ENCODE results near the gene TXNL4B.
A peak's percentile ranks its signal among the peaks of the same experiment; 100 is the strongest.
"Not testable (repeated sequence)": the region's sequence is repeated elsewhere in the genome, so short reads cannot be mapped to it uniquely, and the experiment has no call there.

Gene TXNL4B

DNA sequence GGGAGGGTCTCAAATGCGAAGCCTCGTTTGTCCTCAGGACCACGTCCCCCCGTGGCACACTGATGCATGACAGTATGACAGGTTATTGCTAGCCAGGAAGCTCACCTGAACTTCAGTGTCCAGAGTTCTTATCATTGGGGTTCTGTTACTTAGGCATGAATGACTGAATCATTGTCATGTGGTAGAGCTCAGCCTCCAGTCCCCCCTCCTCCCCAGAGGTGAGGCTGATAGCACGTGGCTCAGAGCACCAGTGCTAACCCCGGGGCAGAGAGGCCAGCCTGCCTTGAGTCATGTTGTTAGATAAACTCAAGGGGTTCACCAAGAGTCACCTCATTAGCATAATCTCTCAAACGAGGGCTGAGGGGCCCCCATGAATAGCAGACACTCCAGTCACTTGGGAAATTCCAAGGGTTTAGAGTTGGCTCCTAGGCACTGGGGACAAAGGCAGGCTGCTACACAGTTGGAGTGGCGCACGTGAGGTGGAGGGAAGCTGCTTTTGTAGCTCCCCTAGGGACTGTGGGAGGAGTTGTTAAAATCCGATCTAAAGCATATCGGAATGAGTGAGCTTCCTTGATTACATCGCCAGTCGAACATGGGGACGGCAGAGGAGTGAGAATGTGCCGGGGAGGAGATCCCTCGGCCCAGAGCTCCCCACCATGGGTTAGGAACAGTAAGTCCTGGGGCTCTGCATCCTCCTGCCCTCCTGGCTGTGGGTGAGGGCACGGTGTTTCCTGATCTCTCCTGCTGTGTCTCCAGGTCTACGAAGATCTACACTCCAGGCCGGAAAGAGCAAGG, 18.4 kb upstream of the TXNL4B start:
- DNase-seq (ENCODE audit: low spot score) = no peak

DNA sequence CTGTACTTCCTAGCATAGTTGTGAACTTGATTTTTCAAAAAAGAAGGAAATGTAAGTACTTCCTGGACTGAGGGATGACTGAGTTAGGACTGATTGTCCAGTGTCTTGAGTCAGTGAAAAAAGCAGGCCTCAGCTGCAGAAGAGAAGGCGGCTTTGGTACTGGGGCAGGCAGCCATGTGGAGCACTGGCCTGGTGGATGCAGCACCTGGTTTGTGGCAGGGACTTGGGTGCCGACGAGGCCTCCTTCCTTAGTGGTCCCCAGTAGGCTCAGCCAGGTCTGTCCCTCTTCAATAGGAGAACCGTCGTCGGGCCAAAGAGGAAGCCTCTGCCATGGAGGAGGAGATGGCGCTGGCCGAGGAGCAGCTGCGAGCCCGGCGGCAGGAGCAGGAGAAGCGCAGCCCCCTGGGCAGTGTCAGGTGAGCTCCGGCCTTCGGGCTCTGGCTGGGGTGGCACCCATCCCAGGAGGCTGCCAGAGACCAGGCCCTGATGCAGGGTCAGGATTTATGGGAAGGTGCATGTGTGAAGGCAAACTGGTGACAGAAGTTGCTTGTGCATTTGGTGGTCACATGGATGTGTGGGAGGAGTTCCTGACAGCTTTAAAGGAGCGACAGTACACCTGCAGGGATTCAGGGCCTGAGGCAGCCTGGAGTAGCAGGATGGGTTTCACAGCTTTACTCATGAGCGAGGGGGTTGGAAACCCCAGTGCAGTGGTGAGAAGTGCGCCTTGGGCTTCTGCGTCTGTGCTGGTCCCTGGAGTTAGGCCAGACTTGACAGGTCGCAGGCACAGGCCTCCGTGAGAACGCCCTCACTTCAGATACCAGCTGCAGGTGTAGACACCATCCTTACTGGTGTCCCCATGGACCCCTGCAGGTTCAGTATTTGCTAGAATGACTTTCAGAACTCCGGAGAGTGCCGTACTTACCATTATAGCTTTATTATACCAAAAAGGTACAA, 17.5 kb upstream of the TXNL4B start:
- no peak for DNase-seq (ENCODE audit: low spot score)

DNA sequence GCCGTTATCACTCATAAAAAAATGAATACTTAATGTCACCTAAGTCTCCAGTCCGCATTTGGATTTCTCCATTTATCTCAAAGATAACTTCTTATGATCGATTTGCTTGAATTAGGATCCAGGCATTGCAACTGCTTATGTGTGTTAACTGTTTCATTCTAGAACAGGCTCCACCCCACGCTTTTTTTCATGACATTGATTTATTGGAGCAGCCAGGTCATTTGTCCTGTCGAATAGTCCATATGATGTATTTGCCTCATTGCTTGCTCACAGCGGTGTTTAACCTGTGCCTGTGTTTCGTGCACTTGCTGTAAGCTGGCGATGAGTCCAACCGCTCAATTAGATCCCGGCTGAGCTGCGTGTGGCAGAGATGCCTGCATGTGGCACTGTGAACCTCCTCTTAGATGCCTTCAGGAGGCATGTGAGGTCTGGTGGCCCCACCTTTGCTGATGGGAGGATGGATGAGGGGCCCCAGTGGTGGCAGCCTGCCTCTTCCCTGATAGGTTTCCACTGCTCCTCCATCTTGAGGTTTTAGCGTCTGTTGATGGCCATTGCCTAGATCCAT, 16.6 kb upstream of the TXNL4B start:
- DNase-seq (ENCODE audit: low spot score) = no peak

DNA sequence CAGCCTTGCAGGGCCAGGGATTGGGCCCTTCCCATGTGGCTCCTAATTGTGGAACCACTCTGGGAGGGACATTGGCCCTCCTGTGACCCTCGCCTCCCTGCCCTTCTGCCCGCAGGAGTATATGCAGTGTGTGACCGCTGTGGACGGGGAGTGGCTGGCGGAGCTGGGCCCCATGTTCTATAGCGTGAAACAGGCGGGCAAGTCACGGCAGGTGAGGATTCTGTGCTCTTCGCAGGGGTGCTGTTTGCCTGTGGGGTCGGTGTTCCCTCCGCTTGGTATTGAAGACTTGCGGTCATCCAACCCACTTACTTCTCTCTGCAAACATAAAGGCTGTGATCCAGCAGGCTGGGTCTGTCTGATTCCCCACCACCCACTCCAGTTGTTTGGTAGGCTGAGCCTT, 15.9 kb upstream of the TXNL4B start:
- DNase-seq (ENCODE audit: low spot score) = no peak

DNA sequence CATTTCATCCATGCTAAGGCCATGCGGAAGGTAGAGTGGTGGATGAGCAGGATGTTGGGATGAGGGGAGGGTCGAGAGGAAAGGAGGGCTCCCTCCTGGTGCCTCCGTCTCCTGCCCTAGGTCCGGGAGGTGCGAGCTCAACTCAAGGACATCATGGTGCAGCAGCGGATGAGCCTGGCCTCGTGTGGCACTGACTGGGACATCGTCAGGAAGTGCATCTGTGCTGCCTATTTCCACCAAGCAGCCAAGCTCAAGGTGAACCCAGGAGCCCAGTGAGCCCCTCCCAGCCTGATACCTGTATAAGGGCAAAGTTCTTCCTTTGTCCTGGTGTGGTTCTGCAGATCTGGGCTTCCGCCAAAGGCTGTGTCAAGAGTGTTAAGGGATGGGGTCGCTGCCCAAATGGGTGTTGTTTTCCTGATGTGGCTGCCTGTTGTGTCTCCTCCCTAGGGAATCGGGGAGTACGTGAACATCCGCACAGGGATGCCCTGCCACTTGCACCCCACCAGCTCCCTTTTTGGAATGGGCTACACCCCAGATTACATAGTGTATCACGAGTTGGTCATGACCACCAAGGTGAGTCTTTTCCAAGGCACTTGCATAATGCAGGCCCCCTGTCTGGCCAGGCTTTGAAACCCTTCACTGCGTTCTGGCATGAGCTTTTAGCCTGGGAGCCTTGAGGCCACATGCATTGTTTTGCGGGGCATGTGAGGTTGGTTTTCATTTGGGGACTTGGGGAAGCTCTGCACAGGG, 15.1 kb upstream of the TXNL4B start:
- no peak for DNase-seq (ENCODE audit: low spot score)

DNA sequence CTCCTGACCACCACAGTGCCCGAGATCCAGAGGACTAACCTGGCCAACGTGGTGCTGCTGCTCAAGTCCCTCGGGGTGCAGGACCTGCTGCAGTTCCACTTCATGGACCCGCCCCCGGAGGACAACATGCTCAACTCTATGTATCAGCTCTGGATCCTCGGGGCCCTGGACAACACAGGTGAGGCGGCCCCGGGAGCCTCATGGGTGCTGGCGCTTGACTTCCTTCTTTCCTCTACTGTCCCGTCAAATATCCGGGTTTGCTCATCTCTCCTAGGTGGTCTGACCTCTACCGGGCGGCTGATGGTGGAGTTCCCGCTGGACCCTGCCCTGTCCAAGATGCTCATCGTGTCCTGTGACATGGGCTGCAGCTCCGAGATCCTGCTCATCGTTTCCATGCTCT, 14.0 kb upstream of the TXNL4B start:
- DNase-seq (ENCODE audit: low spot score) = no peak

DNA sequence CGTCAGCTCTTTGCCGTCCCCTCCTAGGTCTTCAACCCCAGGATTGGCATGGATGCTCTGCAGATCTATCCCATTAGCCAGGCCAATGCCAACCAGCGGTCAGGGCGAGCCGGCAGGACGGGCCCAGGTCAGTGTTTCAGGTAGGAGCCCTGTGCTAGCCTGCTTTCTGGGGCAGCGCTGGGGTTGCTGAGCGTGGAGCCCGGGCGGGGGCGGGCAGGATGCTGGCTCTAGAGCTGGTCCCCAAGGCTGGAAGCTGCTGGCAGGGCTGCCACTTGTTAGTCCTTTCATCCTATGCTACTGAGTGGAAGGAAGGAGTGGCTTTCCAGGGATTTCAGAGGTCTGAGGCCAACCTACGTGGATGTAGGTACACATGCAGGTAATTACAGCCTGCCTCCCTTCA, 12.6 kb upstream of the TXNL4B start:
- DNase-seq (ENCODE audit: low spot score) = no peak

DNA sequence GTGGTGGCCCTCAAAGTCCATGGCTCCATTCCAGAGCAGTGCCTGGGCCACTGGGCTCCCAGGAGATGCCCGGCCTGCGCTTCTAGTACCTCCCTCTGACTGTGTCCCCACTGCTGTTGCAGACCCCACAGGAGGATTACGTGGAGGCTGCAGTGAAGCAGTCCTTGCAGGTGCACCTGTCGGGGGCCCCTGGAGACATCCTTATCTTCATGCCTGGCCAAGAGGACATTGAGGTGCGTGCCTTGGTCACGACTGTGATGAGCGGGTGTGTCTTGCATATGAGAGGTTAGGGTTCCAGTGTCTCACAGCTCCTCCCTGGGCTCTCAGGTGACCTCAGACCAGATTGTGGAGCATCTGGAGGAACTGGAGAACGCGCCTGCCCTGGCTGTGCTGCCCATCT, 11.5 kb upstream of the TXNL4B start:
- no peak for DNase-seq (ENCODE audit: low spot score)

DNA sequence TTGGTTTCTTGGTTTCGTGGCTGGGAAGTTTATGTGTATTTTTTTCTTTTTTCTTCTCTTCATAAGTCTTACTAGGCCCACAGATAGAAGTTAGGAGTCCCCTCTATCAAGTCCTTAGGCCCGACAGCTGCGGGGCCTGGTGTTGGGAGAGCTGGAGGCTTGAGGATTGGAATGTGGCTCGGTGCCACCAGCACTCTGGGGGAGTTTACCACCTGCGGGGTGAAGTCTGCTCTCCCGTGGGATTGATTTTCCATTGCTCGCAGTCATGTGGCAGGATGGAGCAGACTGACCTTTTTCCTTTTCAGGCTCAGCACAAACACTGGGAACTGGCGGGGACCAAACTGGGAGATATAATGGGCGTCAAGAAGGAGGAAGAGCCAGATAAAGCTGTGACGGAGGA, 7.8 kb upstream of the TXNL4B start:
- no peak for DNase-seq (ENCODE audit: low spot score)

DNA sequence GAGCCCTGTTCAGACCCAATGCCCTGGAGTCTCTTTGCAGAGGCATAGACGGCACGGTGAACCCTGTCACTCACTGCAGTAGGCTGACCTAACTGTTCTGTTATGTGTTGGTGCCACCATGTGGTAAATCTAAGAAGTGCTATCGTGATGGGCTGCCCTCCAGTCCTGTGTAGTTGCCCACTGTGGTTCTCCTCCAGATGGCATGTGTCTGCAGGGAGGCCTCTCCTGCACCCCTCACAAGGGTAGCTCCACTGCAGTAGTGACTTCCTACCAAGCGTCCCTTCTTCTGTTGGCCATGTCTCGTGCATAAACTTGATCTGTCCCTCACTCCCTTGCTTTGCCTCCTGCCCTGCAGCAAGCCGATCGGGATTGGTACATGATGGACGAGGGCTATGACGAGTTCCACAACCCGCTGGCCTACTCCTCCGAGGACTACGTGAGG, 6.0 kb upstream of the TXNL4B start:
- DNase-seq (ENCODE audit: low spot score) = peak; percentile 59

DNA sequence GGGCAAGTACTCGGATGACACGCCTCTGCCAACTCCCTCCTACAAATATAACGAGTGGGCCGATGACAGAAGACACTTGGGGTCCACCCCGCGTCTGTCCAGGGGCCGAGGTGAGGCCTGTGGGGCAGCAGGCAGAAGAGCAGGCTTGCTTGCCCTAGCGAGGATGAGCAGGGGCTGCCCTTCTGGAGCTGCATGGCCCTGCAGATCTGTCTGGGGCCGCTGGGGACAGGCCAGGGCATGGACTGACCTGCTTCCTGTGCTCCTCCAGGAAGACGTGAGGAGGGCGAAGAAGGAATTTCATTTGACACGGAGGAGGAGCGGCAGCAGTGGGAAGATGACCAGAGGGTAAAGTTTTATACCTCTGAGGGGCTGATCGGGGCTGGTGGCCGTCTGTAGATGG, 5.5 kb upstream of the TXNL4B start:
- DNase-seq (ENCODE audit: low spot score) = no peak

DNA sequence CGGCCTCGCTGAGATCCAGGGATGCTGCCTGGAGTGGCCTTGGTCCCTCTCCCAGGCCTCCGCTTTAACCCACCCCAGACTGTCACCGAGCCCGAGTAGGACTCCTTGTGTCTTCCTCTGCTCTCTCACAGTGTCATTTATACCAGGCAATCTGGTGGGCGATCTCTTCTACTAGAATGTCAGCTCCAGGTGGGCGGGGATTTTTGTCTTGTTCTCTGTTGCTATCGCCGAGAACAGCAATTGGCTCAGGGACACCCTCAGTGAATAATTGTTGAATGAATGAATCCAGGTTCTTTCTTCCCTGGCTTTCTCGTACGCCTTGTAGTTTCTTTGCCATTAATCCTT, 818 bp upstream of the TXNL4B start:
- DNase-seq (ENCODE audit: low spot score) = no peak

DNA sequence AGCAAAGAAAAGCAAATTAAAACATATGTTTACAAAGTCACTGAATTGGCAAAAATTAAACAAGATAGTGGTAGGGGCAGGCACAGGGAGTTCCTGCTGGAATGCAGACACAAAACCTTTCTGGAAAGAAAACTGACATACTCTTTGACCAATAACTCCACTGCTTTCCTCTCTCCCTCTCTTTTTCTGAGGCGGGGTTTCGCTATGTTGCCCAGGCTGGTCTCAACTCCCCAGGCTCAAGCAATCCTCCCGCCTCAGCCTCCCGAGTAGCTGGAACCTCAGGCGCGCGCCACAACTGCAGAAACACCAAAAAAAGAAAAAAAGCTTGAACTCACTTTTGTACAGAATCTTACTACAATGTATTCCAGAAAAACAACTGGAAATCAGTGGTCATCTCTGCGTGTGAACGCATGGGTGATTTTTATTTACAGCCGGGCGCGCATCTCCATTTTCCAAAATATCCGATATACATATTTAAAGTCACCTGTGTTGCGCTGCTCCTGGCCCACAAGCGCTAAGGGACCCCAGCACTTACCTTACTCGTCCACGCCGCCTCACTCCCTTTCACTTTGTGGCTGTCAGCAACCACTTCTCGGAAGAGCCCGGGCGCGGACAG, 480 bp downstream of the TXNL4B start:
- peak; percentile 51 for DNase-seq (ENCODE audit: low spot score)

DNA sequence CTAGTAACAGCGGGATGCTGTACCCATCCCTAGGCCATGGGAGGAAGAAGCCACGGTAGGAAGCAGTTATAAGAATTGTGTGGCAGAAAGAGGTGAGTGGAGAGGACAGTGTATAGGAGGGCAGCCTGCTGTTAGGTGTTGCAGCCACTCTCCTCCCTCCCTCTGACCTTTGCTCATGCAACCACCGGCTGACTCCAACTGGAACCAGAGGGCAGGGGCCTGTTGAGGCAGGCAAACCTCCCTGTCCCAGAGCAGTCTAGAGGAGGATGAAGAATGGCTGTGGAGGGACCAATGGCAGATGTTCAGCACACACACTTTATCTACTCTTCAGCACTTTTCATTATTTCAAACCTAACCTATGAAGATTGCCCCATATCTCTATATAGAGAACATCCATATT, 2.2 kb downstream of the TXNL4B start:
- DNase-seq (ENCODE audit: low spot score) = no peak

DNA sequence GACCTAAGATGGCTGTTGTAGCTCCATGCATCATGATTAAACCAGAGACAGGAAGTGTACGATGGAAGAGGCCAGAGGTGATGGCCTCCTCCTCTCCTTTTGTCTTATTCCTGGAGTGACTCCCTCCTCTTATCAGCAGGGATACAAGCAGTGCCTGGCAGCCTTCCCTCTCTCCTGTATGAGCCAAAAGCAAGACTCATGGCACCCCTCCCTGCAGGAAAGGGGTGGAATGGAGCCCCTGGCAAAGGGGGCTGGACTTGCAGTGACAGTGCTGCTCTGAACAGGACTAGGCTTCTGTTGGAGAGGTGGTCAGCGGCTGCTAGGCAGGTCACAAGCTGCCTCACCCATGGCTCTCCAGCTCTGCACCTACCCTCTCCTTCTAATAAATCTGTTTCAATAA, 8.4 kb downstream of the TXNL4B start:
- no peak for DNase-seq (ENCODE audit: low spot score)

DNA sequence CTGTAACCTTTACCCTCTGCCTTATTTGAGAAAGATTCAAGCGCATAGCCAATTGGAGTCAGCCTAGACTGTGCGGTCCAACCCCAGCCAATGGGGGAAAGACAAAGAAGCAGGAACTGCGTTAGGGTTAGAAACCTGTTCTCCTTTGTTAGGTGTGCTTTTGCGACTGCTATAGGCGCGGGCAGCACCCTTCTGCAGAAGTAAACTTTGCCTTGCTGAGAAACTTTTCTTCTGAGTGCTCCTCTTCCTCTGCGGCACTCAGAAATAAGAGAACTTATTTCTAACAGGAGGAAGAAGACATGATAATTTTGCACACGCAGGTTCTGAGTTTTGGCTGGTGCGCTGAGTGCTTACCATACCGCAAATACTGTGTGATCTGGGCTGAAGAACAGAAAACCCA, 9.0 kb downstream of the TXNL4B start:
- DNase-seq (ENCODE audit: low spot score) = no peak

DNA sequence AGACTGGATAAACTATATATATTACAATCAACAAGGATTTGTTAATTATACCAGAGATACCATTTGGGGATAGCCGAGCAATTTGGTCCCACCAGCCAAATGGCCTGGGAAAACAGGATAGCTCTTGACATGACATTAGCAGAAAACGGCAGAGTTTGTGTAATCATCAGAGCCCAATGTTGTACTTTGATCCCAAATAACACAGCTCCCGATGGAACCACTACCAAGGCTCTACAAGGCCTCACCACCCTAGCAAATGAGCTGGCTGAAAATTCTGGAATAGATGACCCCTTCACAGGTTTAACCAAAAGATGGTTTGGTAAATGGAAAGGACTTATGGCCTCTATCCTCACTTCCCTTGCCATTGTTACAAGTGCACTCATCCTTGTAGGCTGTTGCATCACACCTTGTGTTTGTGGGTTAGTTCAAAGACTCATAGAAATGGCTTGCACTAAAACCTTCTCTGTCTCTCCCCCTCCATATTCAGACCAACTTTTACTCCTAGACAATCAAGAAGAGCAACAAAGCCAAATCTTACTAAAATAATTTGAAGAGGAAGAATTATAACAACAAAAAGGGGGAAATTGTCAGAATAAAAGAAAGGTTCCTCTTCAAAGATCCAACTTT, 9.5 kb downstream of the TXNL4B start:
- DNase-seq (ENCODE audit: low spot score) = no peak

DNA sequence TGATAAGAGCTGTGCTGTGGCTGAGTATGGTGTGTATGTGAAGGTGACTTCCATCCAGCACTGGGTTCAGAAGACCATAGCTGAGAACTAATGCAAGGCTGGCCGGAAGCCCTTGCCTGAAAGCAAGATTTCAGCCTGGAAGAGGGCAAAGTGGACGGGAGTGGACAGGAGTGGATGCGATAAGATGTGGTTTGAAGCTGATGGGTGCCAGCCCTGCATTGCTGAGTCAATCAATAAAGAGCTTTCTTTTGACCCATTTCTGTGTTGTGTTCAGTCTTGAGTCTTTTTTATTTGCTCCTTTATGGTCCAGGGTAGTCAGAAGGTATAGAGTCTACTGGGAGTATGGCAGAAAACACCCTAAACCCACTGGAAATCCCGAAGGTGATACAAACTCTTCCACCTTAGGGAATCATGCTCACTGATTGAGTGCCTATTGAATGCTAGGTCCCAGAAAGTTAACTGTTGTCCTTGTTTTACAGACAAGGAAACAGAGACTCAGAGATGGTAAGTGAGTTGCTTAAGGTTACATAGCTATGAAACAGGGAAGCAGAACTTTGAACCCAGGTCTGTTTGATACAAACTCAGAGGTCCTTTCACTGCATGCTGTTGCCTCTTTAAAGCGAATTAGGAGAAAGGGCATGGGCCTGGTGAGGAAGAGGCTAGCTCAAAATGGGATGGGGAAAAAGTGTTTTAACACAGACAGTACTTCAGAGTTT, 16.3 kb downstream of the TXNL4B start:
- not testable (repeated sequence) for DNase-seq (ENCODE audit: low spot score)

DNA sequence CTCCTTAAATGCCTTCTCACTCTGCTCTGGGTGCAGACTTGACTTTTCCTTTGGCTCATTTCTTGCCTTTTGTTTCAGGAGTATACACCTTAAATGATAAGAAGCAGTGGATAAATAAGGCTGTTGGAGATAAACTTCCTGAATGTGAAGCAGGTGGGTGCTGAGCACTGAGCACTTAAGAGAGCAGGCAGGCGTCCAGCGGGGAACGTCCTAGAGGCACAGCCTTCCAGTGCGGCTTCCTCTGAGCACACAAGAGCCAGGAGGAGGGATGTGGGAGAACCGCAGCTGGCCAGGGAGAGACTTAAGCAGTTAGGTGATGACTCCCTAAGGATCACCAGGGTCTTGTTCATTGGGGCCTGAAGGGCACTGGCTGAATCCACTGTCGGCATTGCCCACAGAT, 18.4 kb downstream of the TXNL4B start:
- DNase-seq (ENCODE audit: low spot score) = not testable (repeated sequence)

DNA sequence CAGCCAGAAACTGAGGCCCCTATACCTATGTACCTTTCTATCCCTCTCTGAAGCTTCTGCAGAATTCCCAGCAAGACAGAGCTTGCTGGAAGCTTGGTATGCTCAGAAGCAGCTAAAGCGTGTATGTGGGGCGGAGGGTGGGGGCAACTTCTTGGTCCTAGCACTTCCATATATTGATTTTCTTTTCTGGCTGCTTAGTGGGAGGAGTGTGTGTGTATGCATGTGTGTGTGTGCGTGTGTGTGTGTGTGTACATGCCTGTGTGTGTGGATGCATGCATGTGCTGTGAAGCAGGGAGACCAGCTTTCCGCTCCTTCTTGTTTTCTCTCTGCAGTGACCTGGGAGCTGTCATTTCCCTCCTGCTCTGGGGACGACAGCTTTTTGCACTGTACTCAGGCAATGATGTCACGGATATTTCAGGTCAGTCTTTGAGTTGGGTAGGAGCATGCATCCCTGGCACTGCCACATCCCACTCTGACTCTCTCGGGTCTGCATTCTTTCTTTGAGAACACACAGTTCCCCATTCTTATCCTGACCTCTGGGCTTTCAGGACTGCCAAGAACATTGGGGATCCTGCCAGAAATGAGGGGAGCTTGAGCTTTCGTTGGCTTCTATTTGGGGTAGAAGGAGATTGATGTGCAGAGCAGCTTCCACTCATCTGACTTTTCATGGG, 19.7 kb downstream of the TXNL4B start:
- DNase-seq (ENCODE audit: low spot score) = no peak

Data from ecto neural progenitor cell (in vitro differentiated cells).